Stomach (tissue), 4 donors: ENCODE results near the gene SH3PXD2A.

Experiments used
- CTCF ChIP-seq, 7 experiments: fragments of 450-650 bp in 4 of 7; fragments of 200-600 bp in 3 of 7; sonication (generic) in 3 of 7; IDR thresholded peaks; one replicate each; pipeline ENCODE4 v1.5.1; 2016 to 2019; ENCODE audit warnings: antibody characterized with exemption in 7 of 7, control low read depth in 2 of 7, mild to moderate bottlenecking in 1 of 7
- POLR2A ChIP-seq, 4 donors: fragments of 450-650 bp; IDR thresholded peaks; one replicate each; pipeline ENCODE4 v1.6.1; 2016; ENCODE audit warnings: antibody characterized with exemption in 4 of 4, control low read depth in 2 of 4, mild to moderate bottlenecking in 1 of 4, moderate library complexity in 1 of 4

- TF ChIP-seq CTCF (IDR thresholded peaks at IDR 0.05) (no peak), POLR2A (IDR thresholded peaks at IDR 0.05) (no peak)
These were observed 42.9 kb downstream of the SH3PXD2A start for GRCh38 chr10:103812432-103812831.
